HUES48 (cell line): ENCODE data around the gene LAMA2.

Experiments used
- H3K27ac ChIP-seq: one replicate; pipeline ENCODE4 v1.7.0; 2013; ENCODE audit warnings: low read depth, low read length, inconsistent platforms
- H3K27me3 ChIP-seq: 2 replicates; pipeline ENCODE4 v1.6.1; 2013; ENCODE audit warnings: mild to moderate bottlenecking, low read length; ENCODE audit not compliant: control insufficient read depth, insufficient read depth
- H3K36me3 ChIP-seq: 2 replicates; pipeline ENCODE4 v1.6.1; 2013; ENCODE audit warnings: low read length; ENCODE audit not compliant: control insufficient read depth, insufficient read depth
- H3K4me1 ChIP-seq: 2 replicates; pipeline ENCODE4 v1.6.1; 2013; ENCODE audit warnings: mild to moderate bottlenecking, low read length; ENCODE audit not compliant: control insufficient read depth, insufficient read depth
- H3K4me3 ChIP-seq: 2 replicates; pipeline ENCODE4 v1.5.1; 2013; ENCODE audit warnings: mild to moderate bottlenecking, low read depth, low read length
- H3K9ac ChIP-seq: 2 replicates; pipeline ENCODE4 v1.6.1; 2013; ENCODE audit warnings: mild to moderate bottlenecking, low read depth, low read length, moderate library complexity
- H3K9me3 ChIP-seq: 2 replicates; pipeline ENCODE4 v1.6.1; 2013; ENCODE audit warnings: low read length; ENCODE audit not compliant: control insufficient read depth, insufficient read depth

Gene LAMA2

GRCh38 chr6:129194306-129194941 lies 311.5 kb downstream of the LAMA2 start:
- Histone ChIP-seq H3K27me3 (no peaks in the 10 kb centered on the region), H3K9me3 (no peaks in the 10 kb centered on the region), H3K4me1 (peaks cover 30% of the 10 kb centered on the region), H3K27ac (no peak overlapping the region), H3K4me3 (no peak overlapping the region), H3K9ac (no peak overlapping the region), H3K36me3 (no peaks in the 10 kb centered on the region)

- peaks cover 30% of the 10 kb centered on the region for H3K4me1 ChIP-seq
- no peak overlapping the region for H3K4me3 ChIP-seq
- peak overlapping the region; percentile 42 for H3K27ac ChIP-seq
- no peaks in the 10 kb centered on the region for H3K27me3 ChIP-seq
- no peak overlapping the region for H3K9ac ChIP-seq
- H3K9me3 ChIP-seq = no peaks in the 10 kb centered on the region
- H3K36me3 ChIP-seq = no peaks in the 10 kb centered on the region
Measured at GRCh38 chr6:129195161-129195560, 312.2 kb downstream of the LAMA2 start.

- Histone ChIP-seq H3K27ac (peak overlapping the region; percentile 42), H3K4me1 (peaks cover 30% of the 10 kb centered on the region), H3K4me3 (no peak overlapping the region), H3K9me3 (no peaks in the 10 kb centered on the region), H3K27me3 (no peaks in the 10 kb centered on the region), H3K9ac (no peak overlapping the region), H3K36me3 (no peaks in the 10 kb centered on the region)
Measured at GRCh38 chr6:129195643-129196042, 312.7 kb downstream of the LAMA2 start.

- Histone ChIP-seq H3K9me3 (no peaks in the 10 kb centered on the region), H3K4me1 (peaks cover 30% of the 10 kb centered on the region), H3K9ac (no peak overlapping the region), H3K4me3 (no peak overlapping the region), H3K27me3 (no peaks in the 10 kb centered on the region), H3K27ac (no peak overlapping the region), H3K36me3 (no peaks in the 10 kb centered on the region)
Measured at GRCh38 chr6:129197154-129197553, 314.2 kb downstream of the LAMA2 start.

- H3K9me3 ChIP-seq = no peaks in the 10 kb centered on the region
- H3K4me1 ChIP-seq = peaks cover 28% of the 10 kb centered on the region
- no peak overlapping the region for H3K4me3 ChIP-seq
- no peak overlapping the region for H3K9ac ChIP-seq
- no peaks in the 10 kb centered on the region for H3K36me3 ChIP-seq
- H3K27ac ChIP-seq = no peak overlapping the region
- no peaks in the 10 kb centered on the region for H3K27me3 ChIP-seq
Measured at GRCh38 chr6:129200151-129200550, 317.2 kb downstream of the LAMA2 start.

GRCh38 chr6:129203190-129203900 lies 320.4 kb downstream of the LAMA2 start:
- Histone ChIP-seq H3K4me1 (no peaks in the 10 kb centered on the region), H3K27me3 (no peaks in the 10 kb centered on the region), H3K4me3 (no peak overlapping the region), H3K9ac (no peak overlapping the region), H3K36me3 (no peaks in the 10 kb centered on the region), H3K9me3 (no peaks in the 10 kb centered on the region), H3K27ac (no peak overlapping the region)

- no peak overlapping the region for H3K27ac ChIP-seq
- H3K4me3 ChIP-seq = no peak overlapping the region
Measured at GRCh38 chr6:129206821-129207220, 323.9 kb downstream of the LAMA2 start.

GRCh38 chr6:129207832-129208231 lies 324.9 kb downstream of the LAMA2 start:
- no peak overlapping the region for H3K9ac ChIP-seq
- no peaks in the 10 kb centered on the region for H3K4me1 ChIP-seq
- H3K27me3 ChIP-seq = no peaks in the 10 kb centered on the region
- no peak overlapping the region for H3K27ac ChIP-seq
- H3K36me3 ChIP-seq = no peaks in the 10 kb centered on the region
- H3K9me3 ChIP-seq = no peaks in the 10 kb centered on the region
- no peak overlapping the region for H3K4me3 ChIP-seq

More at GRCh38 chr6:129206821-129207220, 323.9 kb downstream of the LAMA2 start:
- H3K36me3 ChIP-seq = no peaks in the 10 kb centered on the region
- no peak overlapping the region for H3K9ac ChIP-seq
- no peaks in the 10 kb centered on the region for H3K27me3 ChIP-seq
- H3K9me3 ChIP-seq = no peaks in the 10 kb centered on the region
- H3K4me1 ChIP-seq = no peaks in the 10 kb centered on the region

GRCh38 chr6:129208415-129209034 lies 325.6 kb downstream of the LAMA2 start:
- H3K27ac ChIP-seq = no peak overlapping the region
- no peaks in the 10 kb centered on the region for H3K9me3 ChIP-seq
- no peaks in the 10 kb centered on the region for H3K36me3 ChIP-seq

GRCh38 chr6:129209355-129209754 lies 326.4 kb downstream of the LAMA2 start:
- H3K9ac ChIP-seq = no peak overlapping the region
- no peaks in the 10 kb centered on the region for H3K9me3 ChIP-seq
- no peaks in the 10 kb centered on the region for H3K4me1 ChIP-seq
- H3K4me3 ChIP-seq = no peak overlapping the region
- H3K36me3 ChIP-seq = no peaks in the 10 kb centered on the region
- H3K27me3 ChIP-seq = no peaks in the 10 kb centered on the region
- H3K27ac ChIP-seq = no peak overlapping the region

More at GRCh38 chr6:129208415-129209034, 325.6 kb downstream of the LAMA2 start:
- no peak overlapping the region for H3K9ac ChIP-seq
- H3K4me3 ChIP-seq = no peak overlapping the region
- H3K4me1 ChIP-seq = no peaks in the 10 kb centered on the region
- H3K27me3 ChIP-seq = no peaks in the 10 kb centered on the region

- Histone ChIP-seq H3K36me3 (no peaks in the 10 kb centered on the region), H3K4me1 (no peaks in the 10 kb centered on the region), H3K9ac (no peak overlapping the region), H3K4me3 (no peak overlapping the region), H3K27ac (no peak overlapping the region), H3K27me3 (no peaks in the 10 kb centered on the region), H3K9me3 (no peaks in the 10 kb centered on the region)
Measured at GRCh38 chr6:129210684-129211083, 327.7 kb downstream of the LAMA2 start.
